Natural killer cell (primary cell): ENCODE results near the gene CRYBB3. TPM values are rescaled to one million over a fixed set of nuclear protein-coding genes. Genes with fewer than 3 reads are reported as not detected.

Source experiments
- ATAC-seq, 3 donors: fragments of 150-1000 bp in 2 of 3; fragments of 200-7000 bp in 1 of 3; cut with Tn5 transposase; 1 replicate in 1 of 3; 2 replicates in 2 of 3; pipeline ENCODE4 v1.10.0; 2021; ENCODE audit warnings: mild to moderate bottlenecking in 2 of 3, moderate library complexity in 2 of 3
- DNase-seq, 2 donors: peaks; one replicate each; pipeline versions ENCODE4 v3.0.0 to v3.0.0-alpha.2; 2013 to 2021; ENCODE audit warnings: mixed read lengths in 1 of 2
- H3K27ac ChIP-seq: one replicate; pipeline ENCODE4 v1.5.1; 2013; ENCODE audit warnings: mild to moderate bottlenecking, low read length
- H3K27me3 ChIP-seq: one replicate; pipeline ENCODE4 v1.6.1; 2013; ENCODE audit warnings: low read length; ENCODE audit not compliant: control insufficient read depth, insufficient read depth
- H3K36me3 ChIP-seq: one replicate; pipeline ENCODE4 v1.6.1; 2013; ENCODE audit warnings: low read length; ENCODE audit not compliant: control insufficient read depth, insufficient read depth
- H3K4me1 ChIP-seq: one replicate; pipeline ENCODE4 v1.6.1; 2013; ENCODE audit warnings: low read length; ENCODE audit not compliant: control insufficient read depth, insufficient read depth
- H3K4me3 ChIP-seq: one replicate; pipeline ENCODE4 v1.5.1; 2013; ENCODE audit warnings: low read length
- H3K9me3 ChIP-seq: one replicate; pipeline ENCODE4 v1.6.1; 2013; ENCODE audit warnings: low read length; ENCODE audit not compliant: control insufficient read depth, insufficient read depth
- H3K27ac Mint-ChIP-seq, 2 donors: one replicate each; pipeline ENCODE4 v1.8.0; 2022; ENCODE audit warnings: mild to moderate bottlenecking in 2 of 2, mixed read lengths in 2 of 2, moderate library complexity in 1 of 2
- H3K27me3 Mint-ChIP-seq, 2 donors: one replicate each; pipeline ENCODE4 v1.8.0; 2022; ENCODE audit warnings: low read depth in 2 of 2, mixed read lengths in 2 of 2
- H3K36me3 Mint-ChIP-seq: one replicate; pipeline ENCODE4 v1.8.0; 2022; ENCODE audit warnings: mixed read lengths
- H3K4me1 Mint-ChIP-seq, 2 donors: one replicate each; pipeline ENCODE4 v1.8.0; 2022; ENCODE audit warnings: mixed read lengths in 2 of 2
- H3K4me3 Mint-ChIP-seq: one replicate; pipeline ENCODE4 v1.8.0; 2022; ENCODE audit warnings: mild to moderate bottlenecking, moderate library complexity, mixed read lengths
- H3K9me3 Mint-ChIP-seq, 2 donors: one replicate each; pipeline ENCODE4 v1.8.0; 2022; ENCODE audit warnings: mixed read lengths in 2 of 2
- CTCF ChIP-seq: fragments of 200-600 bp; IDR thresholded peaks from one replicate; pipeline ENCODE4 v1.8.0; 2022; ENCODE audit warnings: antibody characterized with exemption
- WGBS: methylation state at CpG from one replicate; pipeline ENCODE4 v1.1.7; 2013; ENCODE audit warnings: missing lambda C conversion rate; ENCODE audit not compliant: insufficient coverage; 5-methylcytosine and 5-hydroxymethylcytosine counted together
- intact Hi-C: fragments of 100-400 bp; cut with micrococcal nuclease; formaldehyde crosslinking; loops from one replicate; pipeline ENCODE4 v1.14.2; 2022
- total RNA-seq, 4 donors: library from RNA; stranded (reverse); fragments of 120-200 nt in 1 of 4; gene quantifications; one replicate each; pipeline versions ENCODE4 v1.2.3 to v1.2.4, GENCODE V29; 2013 to 2022

CRYBB3 gene
- total RNA-seq, 3 donors from 2014 or later (not counting 1 experiment from before 2014, with no cell fraction given) = 0.68 TPM; not detected in 2

- Histone ChIP-seq H3K27me3 (no peaks in the 10 kb centered on the region), H3K4me3 (no peak overlapping the region), H3K4me1 (no peaks in the 10 kb centered on the region), H3K36me3 (no peaks in the 10 kb centered on the region), H3K9me3 (no peaks in the 10 kb centered on the region), H3K27ac (no peak overlapping the region)
- no peak overlapping the region for H3K4me3 Mint-ChIP-seq
- DNase-seq (no peak), ATAC-seq (no peak)
- 93% methylated on average over 14 of the region's 14 CpGs for WGBS
- H3K4me1 Mint-ChIP-seq = peaks cover 0 to 7% of the 10 kb centered on the region in 2 donors
- intact Hi-C loops = no loop called here
- no peaks in the 10 kb centered on the region for H3K9me3 Mint-ChIP-seq
- no peaks in the 10 kb centered on the region for H3K36me3 Mint-ChIP-seq
- no peak overlapping the region for H3K27ac Mint-ChIP-seq
- TF ChIP-seq CTCF = no peak
- no peaks in the 10 kb centered on the region for H3K27me3 Mint-ChIP-seq
These were observed 31.6 kb upstream of the CRYBB3 start for GRCh38 chr22:25167834-25168601.

- no peaks in the 10 kb centered on the region for H3K4me1 ChIP-seq
- Mint-ChIP-seq H3K9me3 (no peaks in the 10 kb centered on the region), H3K36me3 (no peaks in the 10 kb centered on the region), H3K27me3 (no peaks in the 10 kb centered on the region), H3K4me3 (no peak overlapping the region), H3K27ac (no peak overlapping the region), H3K4me1 (peaks cover 0 to 7% of the 10 kb centered on the region in 2 donors)
- H3K27me3 ChIP-seq = no peaks in the 10 kb centered on the region
- DNase-seq (no peak), ATAC-seq (no peak)
- intact Hi-C loops = no loop called here
- no peak overlapping the region for H3K4me3 ChIP-seq
- WGBS = 93% methylated on average over 16 of the region's 17 CpGs
- H3K36me3 ChIP-seq = peaks cover 1% of the 10 kb centered on the region
- no peak overlapping the region for H3K27ac ChIP-seq
- TF ChIP-seq CTCF = no peak
- no peaks in the 10 kb centered on the region for H3K9me3 ChIP-seq
These were observed 30.2 kb upstream of the CRYBB3 start for GRCh38 chr22:25169278-25170031.

- intact Hi-C loops = no loop called here
- Mint-ChIP-seq H3K4me1 (no peaks in the 10 kb centered on the region), H3K36me3 (no peaks in the 10 kb centered on the region), H3K27me3 (no peaks in the 10 kb centered on the region), H3K9me3 (no peaks in the 10 kb centered on the region), H3K4me3 (no peak overlapping the region), H3K27ac (no peak overlapping the region)
- H3K4me1 ChIP-seq = no peaks in the 10 kb centered on the region
- H3K9me3 ChIP-seq = no peaks in the 10 kb centered on the region
- 91% methylated on average over 16 of the region's 16 CpGs for WGBS
- no peak for DNase-seq
- H3K27me3 ChIP-seq = no peaks in the 10 kb centered on the region
- ATAC-seq = no peak
- TF ChIP-seq CTCF = no peak
- no peak overlapping the region for H3K27ac ChIP-seq
- H3K4me3 ChIP-seq = no peak overlapping the region
- peaks cover 5% of the 10 kb centered on the region for H3K36me3 ChIP-seq
These were observed 29.2 kb upstream of the CRYBB3 start for GRCh38 chr22:25170426-25170980.
